Measurements from ENCODE around the gene FHOD3.

The FHOD3 gene

GRCh38 chr18:36415171-36415570 is 117.7 kb downstream of the FHOD3 start:
- no peaks in the 10 kb centered on the region for H3K9me3 ChIP-seq (ENCODE audit: insufficient read depth, low read depth, low read length)
- no peaks in the 10 kb centered on the region for H3K27me3 ChIP-seq (ENCODE audit: insufficient read depth, low read length)
- no peaks in the 10 kb centered on the region for H3K4me1 ChIP-seq (ENCODE audit: insufficient read depth, low read length)
- no peak overlapping the region for H3K9ac ChIP-seq (ENCODE audit: low read depth, low read length)
- no peaks in the 10 kb centered on the region for H3K36me3 ChIP-seq (ENCODE audit: insufficient read depth, low read length)
- no CpG with 5 or more reads among the region's 1 CpG for WGBS
- no peak overlapping the region for H3K27ac ChIP-seq (ENCODE audit: low read depth, low read length)
- no peak overlapping the region for H3K4me3 ChIP-seq (ENCODE audit: low read length)

- WGBS, result 100% methylated on average over 1 of the region's 2 CpGs
- Histone ChIP-seq H3K27me3 (ENCODE audit: insufficient read depth, low read length) (no peaks in the 10 kb centered on the region), H3K36me3 (ENCODE audit: insufficient read depth, low read length) (no peaks in the 10 kb centered on the region), H3K4me1 (ENCODE audit: insufficient read depth, low read length) (no peaks in the 10 kb centered on the region), H3K27ac (ENCODE audit: low read depth, low read length) (no peak overlapping the region), H3K9ac (ENCODE audit: low read depth, low read length) (no peak overlapping the region), H3K4me3 (ENCODE audit: low read length) (no peak overlapping the region), H3K9me3 (ENCODE audit: insufficient read depth, low read depth, low read length) (no peaks in the 10 kb centered on the region)
Observed at GRCh38 chr18:36415625-36416024, 118.1 kb downstream of the FHOD3 start.

GRCh38 chr18:36419188-36419899 is 121.8 kb downstream of the FHOD3 start:
- Histone ChIP-seq H3K27me3 (ENCODE audit: insufficient read depth, low read length) (no peaks in the 10 kb centered on the region), H3K4me3 (ENCODE audit: low read length) (no peak overlapping the region), H3K4me1 (ENCODE audit: insufficient read depth, low read length) (0 out of 2 replicates have a peak, but pooled peaks cover 4% of the 10 kb centered on the region), H3K9me3 (ENCODE audit: insufficient read depth, low read depth, low read length) (no peaks in the 10 kb centered on the region), H3K27ac (ENCODE audit: low read depth, low read length) (no peak overlapping the region), H3K9ac (ENCODE audit: low read depth, low read length) (no peak overlapping the region), H3K36me3 (ENCODE audit: insufficient read depth, low read length) (no peaks in the 10 kb centered on the region)
- WGBS, result 94% methylated on average over 3 of the region's 3 CpGs

- H3K9ac ChIP-seq (ENCODE audit: low read depth, low read length), result no peak overlapping the region
- no peaks in the 10 kb centered on the region for H3K9me3 ChIP-seq (ENCODE audit: insufficient read depth, low read depth, low read length)
- H3K27me3 ChIP-seq (ENCODE audit: insufficient read depth, low read length), result no peaks in the 10 kb centered on the region
- 94% methylated on average over 7 of the region's 7 CpGs for WGBS
- no peaks in the 10 kb centered on the region for H3K36me3 ChIP-seq (ENCODE audit: insufficient read depth, low read length)
- H3K4me3 ChIP-seq (ENCODE audit: low read length), result no peak overlapping the region
- H3K27ac ChIP-seq (ENCODE audit: low read depth, low read length), result no peak overlapping the region
- 0 out of 2 replicates have a peak, but pooled peaks cover 4% of the 10 kb centered on the region for H3K4me1 ChIP-seq (ENCODE audit: insufficient read depth, low read length)
Observed at GRCh38 chr18:36419900-36420531, 122.5 kb downstream of the FHOD3 start.

- Histone ChIP-seq H3K27ac (ENCODE audit: low read depth, low read length) (no peak overlapping the region), H3K4me3 (ENCODE audit: low read length) (no peak overlapping the region), H3K27me3 (ENCODE audit: insufficient read depth, low read length) (no peaks in the 10 kb centered on the region), H3K36me3 (ENCODE audit: insufficient read depth, low read length) (no peaks in the 10 kb centered on the region), H3K9ac (ENCODE audit: low read depth, low read length) (no peak overlapping the region), H3K4me1 (ENCODE audit: insufficient read depth, low read length) (0 out of 2 replicates have a peak, but pooled peaks cover 4% of the 10 kb centered on the region), H3K9me3 (ENCODE audit: insufficient read depth, low read depth, low read length) (no peaks in the 10 kb centered on the region)
- 78% methylated on average over 1 of the region's 1 CpG for WGBS
Observed at GRCh38 chr18:36420826-36421225, 123.3 kb downstream of the FHOD3 start.

- H3K36me3 ChIP-seq (ENCODE audit: insufficient read depth, low read length), result no peaks in the 10 kb centered on the region
- no peaks in the 10 kb centered on the region for H3K9me3 ChIP-seq (ENCODE audit: insufficient read depth, low read depth, low read length)
- no peak overlapping the region for H3K27ac ChIP-seq (ENCODE audit: low read depth, low read length)
- no peaks in the 10 kb centered on the region for H3K27me3 ChIP-seq (ENCODE audit: insufficient read depth, low read length)
- WGBS, result 87% methylated on average over 4 of the region's 4 CpGs
- H3K9ac ChIP-seq (ENCODE audit: low read depth, low read length), result no peak overlapping the region
- H3K4me1 ChIP-seq (ENCODE audit: insufficient read depth, low read length), result 0 out of 2 replicates have a peak, but pooled peaks cover 4% of the 10 kb centered on the region
- H3K4me3 ChIP-seq (ENCODE audit: low read length), result no peak overlapping the region
Observed at GRCh38 chr18:36424741-36425142, 127.2 kb downstream of the FHOD3 start.

- no peaks in the 10 kb centered on the region for H3K27me3 ChIP-seq (ENCODE audit: insufficient read depth, low read length)
- no peaks in the 10 kb centered on the region for H3K9me3 ChIP-seq (ENCODE audit: insufficient read depth, low read depth, low read length)
- 0 out of 2 replicates have a peak, but pooled peaks cover 4% of the 10 kb centered on the region for H3K4me1 ChIP-seq (ENCODE audit: insufficient read depth, low read length)
- H3K9ac ChIP-seq (ENCODE audit: low read depth, low read length), result no peak overlapping the region
- no peaks in the 10 kb centered on the region for H3K36me3 ChIP-seq (ENCODE audit: insufficient read depth, low read length)
- no peak overlapping the region for H3K27ac ChIP-seq (ENCODE audit: low read depth, low read length)
- no peak overlapping the region for H3K4me3 ChIP-seq (ENCODE audit: low read length)
- 96% methylated on average over 3 of the region's 3 CpGs for WGBS
Observed at GRCh38 chr18:36427369-36427768, 129.9 kb downstream of the FHOD3 start.

DNA sequence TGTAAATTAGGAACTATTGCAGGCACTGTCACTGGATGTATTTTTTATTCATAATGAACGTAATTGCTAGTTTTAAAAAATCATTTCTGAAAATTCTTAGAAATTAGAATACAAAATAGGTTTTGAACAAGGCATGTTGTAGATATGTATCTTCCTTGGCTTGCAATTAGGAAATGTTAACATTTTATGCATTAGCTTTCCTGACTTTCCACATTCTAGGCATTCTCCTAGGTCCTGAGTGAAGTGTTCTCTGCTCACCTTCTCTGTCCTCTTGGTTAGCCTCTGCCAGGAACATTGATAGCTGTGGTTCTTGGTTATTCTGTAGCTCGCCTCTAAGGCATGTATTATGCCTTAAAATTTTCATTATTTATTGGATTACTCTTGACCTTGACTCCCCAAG is 130.3 kb downstream of the FHOD3 start:
- no peak overlapping the region for H3K27ac ChIP-seq (ENCODE audit: low read depth, low read length)
- H3K27me3 ChIP-seq (ENCODE audit: insufficient read depth, low read length), result no peaks in the 10 kb centered on the region
- no peak overlapping the region for H3K9ac ChIP-seq (ENCODE audit: low read depth, low read length)
- H3K4me1 ChIP-seq (ENCODE audit: insufficient read depth, low read length), result 0 out of 2 replicates have a peak, but pooled peaks cover under 1% of the 10 kb centered on the region
- no peaks in the 10 kb centered on the region for H3K9me3 ChIP-seq (ENCODE audit: insufficient read depth, low read depth, low read length)
- 96% methylated on average over 2 of the region's 2 CpGs for WGBS
- H3K36me3 ChIP-seq (ENCODE audit: insufficient read depth, low read length), result no peaks in the 10 kb centered on the region
- no peak overlapping the region for H3K4me3 ChIP-seq (ENCODE audit: low read length)

DNA sequence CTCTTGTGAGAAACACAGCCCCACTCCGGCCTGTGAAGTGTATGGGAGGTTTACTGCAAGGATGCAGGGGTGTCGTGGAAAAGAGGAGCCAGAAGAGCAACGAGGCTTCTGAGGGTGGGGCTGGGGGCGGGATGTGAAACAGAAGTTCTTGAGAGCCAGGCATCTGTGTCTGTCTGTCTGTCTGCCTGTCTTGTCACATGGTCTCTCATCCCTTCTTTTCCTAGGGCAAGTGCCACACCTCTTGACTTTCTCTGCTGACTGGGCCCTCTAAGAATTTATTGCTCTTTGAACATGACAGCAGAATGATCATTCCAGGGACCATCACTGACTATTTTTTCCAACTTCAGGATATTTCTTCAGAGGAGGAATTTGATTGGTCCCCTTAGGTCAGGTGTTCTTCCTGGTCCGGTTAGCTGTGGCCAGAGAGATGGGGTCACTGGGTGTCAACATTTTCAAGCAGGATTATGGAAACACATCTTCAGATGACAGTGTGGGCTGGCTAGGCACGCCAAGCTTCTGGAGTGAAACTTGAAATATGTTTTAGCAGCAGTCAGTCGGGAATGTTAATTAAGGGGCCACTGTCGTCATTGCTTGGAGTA is 131.0 kb downstream of the FHOD3 start:
- Histone ChIP-seq H3K9ac (ENCODE audit: low read depth, low read length) (no peak overlapping the region), H3K4me3 (ENCODE audit: low read length) (no peak overlapping the region), H3K27me3 (ENCODE audit: insufficient read depth, low read length) (no peaks in the 10 kb centered on the region), H3K27ac (ENCODE audit: low read depth, low read length) (no peak overlapping the region), H3K9me3 (ENCODE audit: insufficient read depth, low read depth, low read length) (no peaks in the 10 kb centered on the region), H3K4me1 (ENCODE audit: insufficient read depth, low read length) (no peaks in the 10 kb centered on the region), H3K36me3 (ENCODE audit: insufficient read depth, low read length) (no peaks in the 10 kb centered on the region)
- 93% methylated on average over 8 of the region's 8 CpGs for WGBS

- H3K27me3 ChIP-seq (ENCODE audit: insufficient read depth, low read length), result no peaks in the 10 kb centered on the region
- H3K9ac ChIP-seq (ENCODE audit: low read depth, low read length), result no peak overlapping the region
- no peak overlapping the region for H3K4me3 ChIP-seq (ENCODE audit: low read length)
- no peaks in the 10 kb centered on the region for H3K36me3 ChIP-seq (ENCODE audit: insufficient read depth, low read length)
- WGBS, result 98% methylated on average over 3 of the region's 4 CpGs
- no peaks in the 10 kb centered on the region for H3K4me1 ChIP-seq (ENCODE audit: insufficient read depth, low read length)
- H3K27ac ChIP-seq (ENCODE audit: low read depth, low read length), result no peak overlapping the region
- no peaks in the 10 kb centered on the region for H3K9me3 ChIP-seq (ENCODE audit: insufficient read depth, low read depth, low read length)
Observed at GRCh38 chr18:36432880-36433555, 135.5 kb downstream of the FHOD3 start.

DNA sequence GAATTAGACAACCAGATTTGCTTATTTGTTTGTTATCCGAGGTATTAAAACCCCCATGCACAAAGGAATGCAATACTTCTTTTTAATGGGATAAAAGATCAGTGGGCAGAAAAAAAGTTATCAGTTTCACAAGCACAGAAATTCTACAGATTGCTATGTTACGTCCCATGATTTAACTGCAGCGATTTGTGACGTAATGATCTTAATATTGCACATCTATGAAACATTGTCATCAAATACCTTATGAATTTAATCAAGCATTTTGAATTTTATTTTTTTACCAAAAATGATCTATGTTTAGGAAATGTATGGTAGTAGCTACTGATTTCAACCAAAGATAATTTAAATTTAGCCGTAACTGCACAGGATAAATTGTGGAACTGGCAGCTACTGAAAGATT is 138.9 kb downstream of the FHOD3 start:
- Histone ChIP-seq H3K9me3 (ENCODE audit: insufficient read depth, low read depth, low read length) (no peaks in the 10 kb centered on the region), H3K9ac (ENCODE audit: low read depth, low read length) (no peak overlapping the region), H3K4me1 (ENCODE audit: insufficient read depth, low read length) (no peaks in the 10 kb centered on the region), H3K4me3 (ENCODE audit: low read length) (no peak overlapping the region), H3K27ac (ENCODE audit: low read depth, low read length) (no peak overlapping the region), H3K36me3 (ENCODE audit: insufficient read depth, low read length) (no peaks in the 10 kb centered on the region), H3K27me3 (ENCODE audit: insufficient read depth, low read length) (no peaks in the 10 kb centered on the region)
- 96% methylated on average over 5 of the region's 5 CpGs for WGBS

Measured in HUES64 (cell line).